GM19023 (cell line): Measurements from ENCODE around the gene CPVL.

Source experiments
- ATAC-seq: cut with Tn5 transposase; IDR thresholded peaks from one replicate; pipeline ENCODE4 v1.9.1; 2021; ENCODE audit warnings: mild to moderate bottlenecking, moderate library complexity; ENCODE audit not compliant: unreplicated experiment

Gene CPVL

DNA sequence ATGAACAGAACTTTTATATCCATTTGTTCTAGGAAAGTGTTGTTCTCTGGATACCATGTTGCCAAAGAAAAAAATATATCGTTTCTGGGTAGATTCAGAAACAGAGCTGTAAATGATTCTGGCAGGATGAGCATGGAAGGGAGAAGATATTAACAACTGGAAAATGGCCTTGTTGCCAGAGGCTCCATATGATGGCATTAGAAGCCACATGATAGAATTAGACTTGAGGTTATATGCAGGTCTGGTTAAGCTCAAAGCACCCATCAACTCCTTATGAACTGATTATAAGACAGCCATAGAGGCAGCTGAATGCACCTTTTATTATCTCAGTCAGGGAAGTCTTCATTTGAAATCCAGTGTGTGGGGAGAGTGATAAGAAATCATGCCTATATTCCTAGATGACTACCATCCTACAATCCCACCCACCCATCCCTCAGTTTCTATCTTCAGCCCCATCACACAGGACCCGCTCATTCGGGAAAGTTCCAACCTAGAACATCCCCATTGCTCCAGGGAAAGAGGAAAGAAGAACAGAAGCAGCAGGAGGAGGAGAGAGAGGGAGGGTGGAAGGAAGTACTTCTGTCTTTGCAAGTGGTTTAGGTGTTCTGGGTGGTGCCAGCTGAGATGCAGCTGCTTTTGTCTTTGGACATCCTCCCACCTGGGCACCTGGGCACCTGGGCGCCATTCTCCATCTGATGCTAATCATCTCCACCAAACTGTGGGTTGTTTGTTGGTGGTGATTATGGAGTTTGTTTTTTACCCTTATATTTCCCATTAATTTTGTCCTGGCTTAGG, 162.7 kb downstream of the CPVL start:
- ATAC-seq, result no peak

DNA sequence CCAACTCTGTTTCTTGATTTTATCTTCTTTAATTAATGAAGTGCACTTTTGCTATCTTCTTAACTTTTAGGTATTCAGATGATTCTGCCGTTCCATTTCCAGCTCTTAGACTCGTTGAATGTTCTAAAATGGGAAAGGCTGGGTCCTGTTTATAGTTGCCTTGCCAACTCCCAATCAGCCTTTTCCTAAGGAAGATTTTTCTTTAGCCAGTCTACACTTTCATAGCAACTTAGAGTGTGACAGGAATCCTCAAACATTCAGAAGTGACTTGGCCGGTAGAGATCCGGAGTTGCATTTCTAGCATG, 165.2 kb downstream of the CPVL start:
- ATAC-seq, result no peak

DNA sequence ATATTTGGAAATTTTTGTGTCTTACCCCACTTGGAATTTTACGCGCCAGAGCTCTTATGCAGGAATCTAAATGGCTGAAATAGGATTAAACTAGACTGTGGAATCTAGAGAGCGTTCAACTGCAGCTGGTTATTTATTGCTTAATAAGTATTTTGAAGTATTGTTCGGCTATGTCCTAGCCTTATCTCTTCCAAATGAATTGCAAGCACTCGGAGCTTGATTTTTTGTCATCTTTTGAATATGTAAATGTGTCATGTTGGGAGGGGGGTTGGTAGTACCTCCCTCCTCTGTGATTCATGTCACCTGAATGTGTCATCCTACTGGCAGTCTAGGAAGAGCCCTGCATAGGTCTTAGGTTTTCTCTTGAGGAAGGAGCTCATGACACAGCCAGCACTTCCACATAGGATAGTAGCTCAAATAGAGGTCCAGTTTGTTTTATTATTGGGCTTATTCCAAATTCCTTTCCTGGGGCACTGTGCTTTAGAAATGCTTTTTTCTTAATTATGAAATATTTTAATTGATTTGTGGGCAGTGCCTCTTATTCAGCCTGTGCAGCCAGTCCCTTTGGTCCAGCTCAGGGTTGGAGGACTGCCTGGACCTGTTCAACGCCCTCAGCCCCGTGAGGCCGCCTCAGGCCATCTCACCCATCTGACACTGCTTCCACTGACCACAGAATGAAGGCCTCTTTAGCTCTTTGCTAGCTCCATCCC, 165.7 kb downstream of the CPVL start:
- ATAC-seq, result no peak

GRCh38 chr7:28979776-28980175, 166.6 kb downstream of the CPVL start:
- no peak for ATAC-seq

DNA sequence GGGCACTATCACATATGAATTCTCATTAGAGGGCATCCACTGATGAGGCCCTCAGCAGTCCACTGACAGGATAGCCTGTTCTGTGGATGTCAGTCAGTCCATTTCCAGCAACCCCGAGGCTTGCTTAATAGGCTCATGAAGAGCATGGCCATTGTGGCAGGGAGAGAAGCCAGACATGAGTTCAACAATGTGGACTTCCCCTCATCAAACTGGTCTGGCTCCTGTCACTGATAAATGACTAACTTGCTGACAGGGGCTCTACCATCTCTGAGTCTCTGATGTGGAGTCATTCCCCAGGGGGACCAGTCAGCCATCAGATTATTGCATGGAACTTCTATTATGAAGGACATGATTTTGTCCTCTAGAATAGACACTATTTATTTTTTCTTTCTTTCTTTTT, 168.5 kb downstream of the CPVL start:
- no peak for ATAC-seq

GRCh38 chr7:28976022-28976421, 170.3 kb downstream of the CPVL start:
- ATAC-seq, result no peak

DNA sequence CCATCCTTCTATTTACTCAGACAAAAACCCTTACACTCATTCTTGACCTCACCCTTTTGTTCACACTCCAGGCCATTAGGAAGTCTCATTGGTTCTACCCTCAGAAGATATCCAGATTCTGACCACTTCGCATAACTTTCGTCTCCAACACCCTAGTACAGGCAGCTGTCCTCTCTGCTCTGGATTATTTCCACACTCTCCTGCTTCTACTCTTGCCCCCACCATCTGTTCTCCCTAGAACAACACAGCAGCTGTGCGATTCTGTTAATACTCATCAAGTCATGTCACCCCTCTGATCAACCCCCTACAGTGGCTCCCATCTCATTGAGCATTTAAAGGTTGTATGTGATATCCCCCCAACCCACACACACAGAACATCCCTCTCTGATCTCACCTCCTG, 172.7 kb downstream of the CPVL start:
- no peak for ATAC-seq

GRCh38 chr7:28964056-28964455, 182.3 kb downstream of the CPVL start:
- no peak for ATAC-seq

- no peak for ATAC-seq
These were observed 184.4 kb downstream of the CPVL start for GRCh38 chr7:28961972-28962371.

GRCh38 chr7:28960071-28960840, 186.1 kb downstream of the CPVL start:
- ATAC-seq, result no peak

DNA sequence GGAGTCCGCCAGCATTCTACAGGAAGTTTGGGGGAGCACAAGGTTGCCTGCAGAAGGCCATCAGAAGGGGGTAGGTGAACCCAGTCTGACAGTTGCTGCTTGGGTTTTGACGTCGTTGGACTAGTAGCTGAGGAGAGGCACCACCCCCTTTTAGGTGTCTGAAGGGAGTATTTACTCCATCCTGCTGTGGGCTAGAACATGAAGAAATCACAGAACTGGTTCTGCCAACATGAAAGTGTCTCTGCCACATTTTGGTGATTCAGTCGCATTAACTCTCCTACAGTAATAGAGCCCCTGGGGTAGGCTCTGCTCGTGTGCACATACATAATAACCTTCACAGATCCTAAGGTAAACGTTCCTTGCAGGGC, 187.4 kb downstream of the CPVL start:
- no peak for ATAC-seq

GRCh38 chr7:28958235-28958979, 187.9 kb downstream of the CPVL start, which contains the start of gene TRIL:
TSS of gene TRIL (minus strand) at chr7:28958330. CDS start at chr7:28958046, 284 bp downstream.
- ATAC-seq, result no peak

DNA sequence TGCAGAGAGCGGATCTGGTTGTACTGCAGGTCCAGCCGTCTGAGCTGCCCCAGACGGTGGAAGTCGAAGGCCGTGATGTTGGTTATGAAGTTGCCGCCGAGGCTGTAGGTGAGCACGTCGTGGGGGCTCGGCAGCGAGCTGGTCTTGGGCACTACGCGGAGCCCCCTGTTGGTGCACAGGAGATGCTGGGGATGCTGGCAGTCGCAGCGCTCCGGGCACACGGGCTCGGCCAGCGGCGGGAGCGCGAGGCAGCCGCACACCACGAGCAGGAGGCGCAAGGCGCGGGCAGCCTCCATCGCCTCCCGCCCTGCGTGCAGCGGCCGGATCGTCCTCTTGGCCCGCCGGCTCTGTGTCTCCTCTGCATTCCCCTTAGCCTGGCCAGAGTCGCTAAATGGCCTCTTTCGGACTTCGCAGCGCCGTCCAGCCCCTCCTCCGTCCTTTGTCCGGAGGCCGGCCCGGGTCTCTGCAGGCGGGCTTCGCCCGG, 188.5 kb downstream of the CPVL start:
- ATAC-seq, result no peak

- no peak for ATAC-seq
These were observed 189.1 kb downstream of the CPVL start for GRCh38 chr7:28957064-28957750.

DNA sequence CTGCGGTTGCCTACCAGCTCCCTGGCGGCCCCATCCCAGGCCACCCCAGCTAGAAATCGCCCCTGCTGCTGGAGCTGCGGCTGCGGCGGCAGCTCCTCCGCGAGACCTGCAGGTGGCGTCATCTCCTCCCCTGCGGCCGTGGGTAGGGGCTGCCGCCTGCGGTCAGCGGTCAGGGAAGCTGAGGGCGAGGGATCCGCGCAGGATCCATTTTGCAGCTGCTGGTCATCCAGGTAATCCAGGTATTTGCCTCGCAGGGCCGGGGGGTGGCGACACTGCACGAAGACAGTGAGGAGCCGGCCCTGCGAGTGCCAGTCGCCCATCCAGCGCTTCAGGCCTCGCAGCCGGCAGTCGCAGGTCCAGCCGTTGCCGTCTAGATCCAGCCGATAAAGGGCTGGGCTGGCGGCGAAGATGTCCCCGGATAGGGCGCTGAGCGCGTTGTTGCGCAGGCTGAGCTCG, 189.7 kb downstream of the CPVL start:
- no peak for ATAC-seq

DNA sequence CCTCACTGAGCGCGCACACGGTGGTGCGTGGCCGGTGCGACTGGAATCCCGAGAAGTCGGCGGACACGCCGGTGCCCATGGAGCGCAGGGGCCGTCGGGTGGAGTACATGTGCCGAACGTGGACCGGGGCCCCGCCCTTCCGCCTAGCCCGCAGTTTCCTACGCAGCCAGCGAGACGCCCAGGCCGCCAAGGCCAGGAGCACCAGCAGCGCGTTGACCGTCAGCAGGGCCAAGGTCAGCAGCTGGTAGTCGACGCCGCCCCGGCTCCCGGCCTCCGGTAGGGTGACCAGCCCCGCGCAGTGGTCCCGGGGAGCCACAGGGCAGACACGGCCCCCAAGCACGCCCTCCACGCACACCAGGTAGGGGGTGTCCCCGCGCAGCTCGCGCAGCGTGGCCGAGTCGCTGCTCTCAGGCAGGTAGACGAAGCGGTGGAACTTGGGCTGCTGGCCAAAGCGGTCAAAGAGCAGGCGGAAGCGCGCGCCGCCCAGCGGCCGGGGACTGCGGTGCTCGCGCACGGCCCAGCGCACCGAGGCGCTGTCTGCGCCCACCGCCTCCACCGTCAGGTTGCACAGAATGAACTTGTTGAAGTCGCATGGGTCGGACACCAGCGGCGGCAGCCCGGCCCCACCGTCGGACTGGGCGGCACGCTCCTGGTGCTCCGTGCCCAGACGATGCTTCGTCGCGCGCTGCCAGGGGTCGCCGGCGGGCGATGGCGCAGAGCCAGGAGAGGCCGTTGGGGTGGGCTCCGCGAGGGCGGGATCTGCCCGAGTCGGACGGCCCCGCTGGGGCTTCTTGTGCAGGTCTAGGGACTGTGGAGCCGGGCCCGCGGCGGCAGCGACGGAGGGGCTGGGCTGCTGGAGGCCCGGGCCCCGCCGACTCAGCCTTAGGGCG, 190.4 kb downstream of the CPVL start:
- no peak for ATAC-seq

GRCh38 chr7:28955356-28955717, 191.0 kb downstream of the CPVL start:
- no peak for ATAC-seq

DNA sequence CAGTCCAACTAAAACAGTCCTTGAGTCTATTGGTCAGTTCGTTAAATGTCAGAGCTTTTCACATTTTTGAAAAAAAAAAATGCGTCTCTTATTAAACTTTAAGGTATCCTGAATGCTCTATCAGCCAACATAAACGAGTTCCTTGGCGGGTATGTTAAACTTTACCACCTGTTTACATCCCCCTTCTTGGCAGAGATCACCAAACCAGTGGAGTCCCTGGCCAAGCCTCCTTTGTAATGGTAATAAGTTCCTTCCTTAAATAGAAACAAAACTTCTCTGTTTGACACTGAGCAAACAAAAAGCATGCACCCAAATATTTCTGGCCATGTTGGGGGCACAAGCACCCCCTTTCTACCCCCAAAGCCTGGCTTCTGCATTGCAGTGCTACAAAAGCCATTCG, 191.4 kb downstream of the CPVL start:
- no peak for ATAC-seq

DNA sequence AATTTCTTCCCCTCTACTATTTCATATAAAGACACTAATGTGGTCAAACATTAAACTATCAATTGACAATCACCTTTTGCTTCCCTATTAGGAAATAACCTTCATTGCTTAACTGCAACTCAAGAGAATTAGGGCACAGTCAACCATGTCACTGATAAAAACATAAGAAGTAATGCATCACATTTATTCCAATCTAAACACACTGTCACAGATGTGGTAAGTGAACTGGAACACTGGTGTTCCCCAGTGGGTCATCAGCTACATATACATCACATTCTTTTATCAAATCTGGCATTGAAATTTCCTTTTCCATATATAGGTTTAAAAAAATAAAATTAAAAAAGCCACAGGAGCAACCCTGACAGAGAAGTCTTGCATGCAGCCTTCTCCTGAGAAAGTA, 191.9 kb downstream of the CPVL start:
- no peak for ATAC-seq
